Ovary (tissue), 9 donors: ENCODE data around the gene ARPC4. TPM values are rescaled to one million over a fixed set of nuclear protein-coding genes. Genes with fewer than 3 reads are reported as not detected.
"Not testable (repeated sequence)": the region's sequence is repeated elsewhere in the genome, so short reads cannot be mapped to it uniquely, and the experiment has no call there.

Experiments used
- DNase-seq, 5 donors: peaks; one replicate each; pipeline ENCODE4 v3.0.0-alpha.2; 2019 to 2020
- H3K27ac ChIP-seq, 2 donors: fragments of 200-600 bp; one replicate each; pipeline versions ENCODE4 v1.5.1 to v1.8.0; 2019 to 2022
- H3K27me3 ChIP-seq: fragments of 200-600 bp; one replicate; pipeline ENCODE4 v1.8.0; 2022
- H3K36me3 ChIP-seq: fragments of 200-600 bp; sonication (generic); one replicate; pipeline ENCODE4 v1.5.1; 2019
- H3K4me1 ChIP-seq: one replicate; pipeline ENCODE4 v1.8.1; 2013; ENCODE audit warnings: mild to moderate bottlenecking, moderate library complexity; ENCODE audit not compliant: insufficient read depth
- H3K4me3 ChIP-seq: fragments of 200-600 bp; sonication (generic); one replicate; pipeline ENCODE4 v1.5.1; 2017
- H3K9me3 ChIP-seq, 2 donors: fragments of 200-600 bp in 1 of 2; sonication (generic) in 1 of 2; one replicate each; pipeline versions ENCODE4 v1.5.1 to v1.8.1; 2013 to 2019; ENCODE audit warnings: mild to moderate bottlenecking in 1 of 2, moderate library complexity in 1 of 2
- EP300 ChIP-seq: sonication (generic); formaldehyde crosslinking; IDR thresholded peaks from one replicate; pipeline ENCODE4 v1.6.1; 2017; ENCODE audit warnings: antibody characterized with exemption
- POLR2A ChIP-seq: fragments of 450-650 bp; IDR thresholded peaks from one replicate; pipeline ENCODE4 v1.6.1; 2017; ENCODE audit warnings: antibody characterized with exemption, mild to moderate bottlenecking, moderate library complexity
- WGBS, 3 donors: extraction: QIAGEN DNeasy Blood & Tissue Kit in 1 of 3; methylation state at CpG; one replicate each; pipeline versions ENCODE4 v1.1.5 to v1.1.7; 2013 to 2017; 5-methylcytosine and 5-hydroxymethylcytosine counted together
- intact Hi-C, 4 donors: fragments of 100-400 bp; cut with DNase I; formaldehyde crosslinking; loops; one replicate each; pipeline versions ENCODE4 v1.11.0 to v1.15.1; 2022 to 2023
- polyA plus RNA-seq, 2 donors: library from polyadenylated mRNA; stranded (reverse); fragments of 200-250 nt in 1 of 2; fragments of 350-450 nt in 1 of 2; fragmentation: Illumina TruSeq in 1 of 2; extraction: RNeasy Lipid Tissue Mini Kit (QIAGEN cat#74804) in 1 of 2; gene quantifications; one replicate each; pipeline ENCODE4 v1.2.3, GENCODE V29; 2013 to 2014
- total RNA-seq, 7 donors: library from RNA; depleted of rRNA in 2 of 7; stranded (reverse); fragments of >200 nt in 2 of 7; fragmentation: NEBNext Ultra II Directional in 3 of 7; extraction: Animal tissue kit (Norgen Biotek cat#: 25700) in 3 of 7; gene quantifications; one replicate each; pipeline versions ENCODE4 v1.1.0 to v1.2.4, GENCODE V29; 2016 to 2023
- TF ChIP-seq, protein P1 (sequence below), 3 donors: fragments of 450-650 bp in 2 of 3; fragments of 200-600 bp in 1 of 3; IDR thresholded peaks; one replicate each; pipeline versions ENCODE4 v1.5.1 to v1.8.0; 2016 to 2022; ENCODE audit warnings: antibody characterized with exemption in 3 of 3, mild to moderate bottlenecking in 1 of 3
- donor health status: DM: no; HTN: no; CAD: no; lungs with moderate emphysema.
- donor health status: DM: no; HTN: no; CAD: no.
- donor health status: Bipolar disorder and iron deficiency.
- donor health status: DM: yes; HTN: yes; CAD: no.
- donor health status: DM: no; HTN: no; CAD: no.
- donor health status: DM: yes; HTN: yes; CAD: no.

ARPC4 gene
- total and polyA plus RNA-seq, 9 donors: 58.3 to 189 (median 85.1) TPM

DNA sequence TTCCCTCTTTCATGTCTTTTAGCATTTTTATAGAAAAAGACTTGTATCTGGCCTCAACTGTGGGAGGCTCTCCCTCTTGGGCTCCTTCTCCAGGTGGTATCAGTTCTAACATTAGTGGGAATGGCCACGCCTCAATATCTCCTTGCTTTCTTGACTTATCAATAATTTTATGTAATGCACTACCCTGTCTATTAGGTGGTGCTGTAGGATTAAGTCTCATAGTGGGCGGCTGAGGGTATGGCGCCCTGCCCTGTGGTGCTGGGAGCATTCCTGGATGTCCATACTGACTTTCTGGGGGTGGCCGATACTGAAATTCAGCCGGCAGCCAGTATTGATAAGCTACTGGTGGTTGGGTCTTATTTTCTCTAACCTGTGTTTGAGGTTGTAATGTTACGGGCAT is 59.6 kb downstream of the ARPC4 start:
- Histone ChIP-seq H3K4me1 (no peaks in the 10 kb centered on the region), H3K36me3 (no peaks in the 10 kb centered on the region), H3K27me3 (no peaks in the 10 kb centered on the region), H3K4me3 (no peak overlapping the region), H3K9me3 (no peaks in the 10 kb centered on the region), H3K27ac (no peak overlapping the region)
- TF ChIP-seq, protein P1, sequence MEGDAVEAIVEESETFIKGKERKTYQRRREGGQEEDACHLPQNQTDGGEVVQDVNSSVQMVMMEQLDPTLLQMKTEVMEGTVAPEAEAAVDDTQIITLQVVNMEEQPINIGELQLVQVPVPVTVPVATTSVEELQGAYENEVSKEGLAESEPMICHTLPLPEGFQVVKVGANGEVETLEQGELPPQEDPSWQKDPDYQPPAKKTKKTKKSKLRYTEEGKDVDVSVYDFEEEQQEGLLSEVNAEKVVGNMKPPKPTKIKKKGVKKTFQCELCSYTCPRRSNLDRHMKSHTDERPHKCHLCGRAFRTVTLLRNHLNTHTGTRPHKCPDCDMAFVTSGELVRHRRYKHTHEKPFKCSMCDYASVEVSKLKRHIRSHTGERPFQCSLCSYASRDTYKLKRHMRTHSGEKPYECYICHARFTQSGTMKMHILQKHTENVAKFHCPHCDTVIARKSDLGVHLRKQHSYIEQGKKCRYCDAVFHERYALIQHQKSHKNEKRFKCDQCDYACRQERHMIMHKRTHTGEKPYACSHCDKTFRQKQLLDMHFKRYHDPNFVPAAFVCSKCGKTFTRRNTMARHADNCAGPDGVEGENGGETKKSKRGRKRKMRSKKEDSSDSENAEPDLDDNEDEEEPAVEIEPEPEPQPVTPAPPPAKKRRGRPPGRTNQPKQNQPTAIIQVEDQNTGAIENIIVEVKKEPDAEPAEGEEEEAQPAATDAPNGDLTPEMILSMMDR (IDR thresholded peaks at IDR 0.05): no peak
- no peak for DNase-seq
- intact Hi-C loops: no loop called here
- 87 to 94% (median 91%) methylated on average over 6 of the region's 6 CpGs for WGBS, 3 donors

DNA sequence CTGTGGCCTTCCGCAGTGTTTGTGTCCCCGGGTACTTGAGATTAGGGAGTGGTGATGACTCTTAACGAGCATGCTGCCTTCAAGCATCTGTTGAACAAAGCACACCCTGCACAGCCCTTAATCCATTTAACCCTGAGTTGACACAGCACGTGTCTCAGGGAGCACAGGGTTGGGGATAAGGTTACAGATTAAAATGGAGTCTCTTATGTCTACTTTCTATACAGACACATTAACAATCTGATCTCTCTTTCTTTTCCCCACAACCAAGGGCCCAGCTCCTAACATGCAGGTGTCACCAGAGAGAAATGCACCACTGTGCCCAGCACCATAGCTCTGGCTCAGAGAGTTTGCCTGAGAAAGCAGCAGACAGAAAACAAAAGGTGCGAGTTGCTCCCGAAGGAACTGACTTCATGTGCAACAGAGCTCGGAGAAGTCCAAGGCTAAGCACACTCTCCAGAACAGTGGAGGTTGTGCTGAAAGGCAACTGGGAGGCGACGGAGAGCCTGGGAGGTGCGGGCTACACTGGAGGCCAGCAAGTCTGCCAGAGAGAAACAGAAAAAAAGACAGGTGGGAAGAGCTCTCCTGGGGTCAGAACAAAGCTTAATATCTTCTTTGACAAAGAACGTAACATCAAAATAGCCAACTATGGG is 61.5 kb downstream of the ARPC4 start:
- H3K4me3 ChIP-seq, H3K27ac ChIP-seq, intact Hi-C loops, DNase-seq, H3K4me1 ChIP-seq, H3K36me3 ChIP-seq, H3K9me3 ChIP-seq, H3K27me3 ChIP-seq: not testable (repeated sequence)
- 72 to 75% (median 72%) methylated on average over 11 of the region's 11 CpGs for whole genome bisulfite sequencing, 3 donors

DNA sequence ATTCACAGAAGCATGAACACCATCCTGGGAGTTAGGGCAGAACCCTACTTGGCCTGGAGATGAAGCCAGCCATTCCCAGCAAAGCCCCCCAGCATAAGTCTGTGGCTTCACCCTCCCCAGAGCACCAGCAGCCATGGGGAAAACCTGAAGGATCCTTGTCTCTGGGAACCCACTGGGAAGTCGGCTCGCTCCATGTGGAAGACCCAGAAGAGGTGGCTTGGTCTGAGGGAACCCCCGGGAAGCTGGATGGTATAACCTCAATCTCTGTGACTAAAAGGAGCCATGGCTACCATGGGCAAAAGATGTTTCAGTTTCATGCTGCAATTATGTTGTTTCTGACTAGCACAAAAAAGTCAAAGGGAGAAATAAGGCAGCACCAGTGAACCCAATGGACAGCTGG is 62.7 kb downstream of the ARPC4 start:
- intact Hi-C loops: no loop called here
- 96 to 98% (median 98%) methylated on average over 3 of the region's 3 CpGs for WGBS, 3 donors
- TF ChIP-seq POLR2A: no peak
- TF ChIP-seq, protein P1 (IDR thresholded peaks at IDR 0.05): no peak
- no peak for TF ChIP-seq EP300
- no peak overlapping the region for H3K27ac ChIP-seq
- H3K4me1 ChIP-seq: no peaks in the 10 kb centered on the region
- no peaks in the 10 kb centered on the region for H3K27me3 ChIP-seq
- H3K4me3 ChIP-seq: no peak overlapping the region
- H3K36me3 ChIP-seq: no peaks in the 10 kb centered on the region
- no peak for DNase-seq
- H3K9me3 ChIP-seq: no peaks in the 10 kb centered on the region

Other genes with a start within 250 kb of the ARPC4 start
- under 1 TPM in 2 of 7 donors, not detected in 5; 0.05 to 0.51 TPM for gene LHFPL4, start 239.3 kb upstream of the ARPC4 start, total RNA-seq
- gene LHFPL4, start 239.3 kb upstream of the ARPC4 start, polyA plus RNA-seq: not detected
- 10 to 100 TPM; 18.0 to 27.2 (median 23.9) TPM for gene MTMR14, start 143.6 kb upstream of the ARPC4 start, total RNA-seq
- gene MTMR14, start 143.6 kb upstream of the ARPC4 start, polyA plus RNA-seq: 10 to 100 TPM; 22.7 to 29.2 TPM
- gene CPNE9, start 89.2 kb upstream of the ARPC4 start, total RNA-seq: not detected
- under 1 TPM in 1 of 2 donors, not detected in 1; 0.07 TPM for gene CPNE9, start 89.2 kb upstream of the ARPC4 start, polyA plus RNA-seq
- gene BRPF1, start 61.3 kb upstream of the ARPC4 start, total RNA-seq: 10 to 100 TPM; 11.7 to 26.4 (median 23.1) TPM
- gene BRPF1, start 61.3 kb upstream of the ARPC4 start, polyA plus RNA-seq: 10 to 100 TPM in 1 of 2 donors, 1 to 10 TPM in 1; 7.2 to 12.1 TPM
- gene OGG1, start 43.1 kb upstream of the ARPC4 start, total RNA-seq: 10 to 100 TPM; 16.8 to 54.3 (median 31.5) TPM
- gene OGG1, start 43.1 kb upstream of the ARPC4 start, polyA plus RNA-seq: 10 to 100 TPM; 28.1 to 28.9 TPM
- gene CAMK1, start 23.1 kb upstream of the ARPC4 start, total RNA-seq: 10 to 100 TPM; 38.4 to 67.3 (median 48.4) TPM
- gene CAMK1, start 23.1 kb upstream of the ARPC4 start, polyA plus RNA-seq: 10 to 100 TPM; 34.8 to 38.7 TPM
- 10 to 100 TPM; 49.4 to 77.9 (median 67.4) TPM for gene TADA3, start 609 bp upstream of the ARPC4 start, total RNA-seq
- gene TADA3, start 609 bp upstream of the ARPC4 start, polyA plus RNA-seq: 10 to 100 TPM; 45.5 to 49.5 TPM
- gene TTLL3, start 17.2 kb downstream of the ARPC4 start, total RNA-seq: 10 to 100 TPM; 53.4 to 94.4 (median 65.1) TPM
- 10 to 100 TPM; 43.0 to 62.0 TPM for gene TTLL3, start 17.2 kb downstream of the ARPC4 start, polyA plus RNA-seq
- gene RPUSD3, start 50.9 kb downstream of the ARPC4 start, total RNA-seq: 10 to 100 TPM; 23.3 to 32.2 (median 26.9) TPM
- 10 to 100 TPM; 19.4 to 21.5 TPM for gene RPUSD3, start 50.9 kb downstream of the ARPC4 start, polyA plus RNA-seq
- gene CIDEC, start 87.2 kb downstream of the ARPC4 start, total RNA-seq: 1 to 10 TPM in 2 of 7 donors, under 1 TPM in 1, not detected in 4; 0.23 to 3.0 (median 1.2) TPM
- gene CIDEC, start 87.2 kb downstream of the ARPC4 start, polyA plus RNA-seq: 1 to 10 TPM in 1 of 2 donors, not detected in 1; 1.4 TPM
- gene JAGN1, start 97.5 kb downstream of the ARPC4 start, total RNA-seq: 10 to 100 TPM; 25.7 to 39.9 (median 31.6) TPM
- 10 to 100 TPM; 36.2 to 54.0 TPM for gene JAGN1, start 97.5 kb downstream of the ARPC4 start, polyA plus RNA-seq
- gene IL17RE, start 109.8 kb downstream of the ARPC4 start, total RNA-seq: 1 to 10 TPM in 6 of 7 donors, under 1 TPM in 1; 0.48 to 3.6 (median 1.3) TPM
- gene IL17RE, start 109.8 kb downstream of the ARPC4 start, polyA plus RNA-seq: 1 to 10 TPM; 1.1 to 2.0 TPM
- 10 to 100 TPM; 24.0 to 46.5 (median 37.4) TPM for gene IL17RC, start 124.0 kb downstream of the ARPC4 start, total RNA-seq
- 10 to 100 TPM; 14.2 to 34.1 TPM for gene IL17RC, start 124.0 kb downstream of the ARPC4 start, polyA plus RNA-seq
- 10 to 100 TPM; 11.2 to 35.2 (median 29.0) TPM for gene CRELD1, start 140.8 kb downstream of the ARPC4 start, total RNA-seq
- gene CRELD1, start 140.8 kb downstream of the ARPC4 start, polyA plus RNA-seq: 10 to 100 TPM; 18.3 to 31.8 TPM
- gene PRRT3, start 159.3 kb downstream of the ARPC4 start, total RNA-seq: 1 to 10 TPM; 1.4 to 6.0 (median 2.6) TPM
- gene PRRT3, start 159.3 kb downstream of the ARPC4 start, polyA plus RNA-seq: 1 to 10 TPM; 1.0 TPM
- gene EMC3, start 193.8 kb downstream of the ARPC4 start, total RNA-seq: 10 to 100 TPM; 21.3 to 45.2 (median 28.4) TPM
- 100 to 1,000 TPM in 1 of 2 donors, 10 to 100 TPM in 1; 46.0 to 108 TPM for gene EMC3, start 193.8 kb downstream of the ARPC4 start, polyA plus RNA-seq
- 1 to 10 TPM; 2.0 to 4.1 (median 3.4) TPM for gene FANCD2, start 233.4 kb downstream of the ARPC4 start, total RNA-seq
- gene FANCD2, start 233.4 kb downstream of the ARPC4 start, polyA plus RNA-seq: 1 to 10 TPM; 2.4 to 4.3 TPM